H9 (cell line): ENCODE measurements around the gene HIGD1B. TPM values are rescaled to one million over a fixed set of nuclear protein-coding genes. Genes with fewer than 3 reads are reported as not detected.
A peak's percentile ranks its signal among the peaks of the same experiment; 100 is the strongest.

Experiments used
- DNase-seq: peaks from one replicate; pipeline ENCODE4 v3.0.0-alpha.2; 2017
- H2AFZ ChIP-seq: one replicate; pipeline ENCODE4 v1.6.1; 2013; ENCODE audit warnings: mild to moderate bottlenecking, low read length, control low read depth, moderate library complexity
- H2AK5ac ChIP-seq: 2 replicates; pipeline ENCODE4 v1.6.1; 2013; ENCODE audit warnings: low read length, control low read depth, mixed read lengths; ENCODE audit not compliant: insufficient read length
- H2BK120ac ChIP-seq: one replicate; pipeline ENCODE4 v1.6.1; 2013; ENCODE audit warnings: low read depth, mild to moderate bottlenecking, low read length, control low read depth, inconsistent platforms; ENCODE audit not compliant: poor library complexity, severe bottlenecking
- H2BK12ac ChIP-seq: 2 replicates; pipeline ENCODE4 v1.6.1; 2013; ENCODE audit warnings: low read length, control low read depth, mixed read lengths, low read depth; ENCODE audit not compliant: insufficient read length
- H2BK15ac ChIP-seq: 2 replicates; pipeline ENCODE4 v1.6.1; 2013; ENCODE audit warnings: low read depth, low read length, control low read depth
- H2BK20ac ChIP-seq: one replicate; pipeline ENCODE4 v1.6.1; 2013; ENCODE audit warnings: low read depth, mild to moderate bottlenecking, low read length, control low read depth, inconsistent platforms; ENCODE audit not compliant: poor library complexity, severe bottlenecking
- H2BK5ac ChIP-seq: 2 replicates; pipeline ENCODE4 v1.6.1; 2013; ENCODE audit warnings: low read length, control low read depth, mixed read lengths; ENCODE audit not compliant: insufficient read length
- H3K14ac ChIP-seq: 2 replicates; pipeline ENCODE4 v1.6.1; 2013; ENCODE audit warnings: low read length, control low read depth; ENCODE audit not compliant: insufficient read depth
- H3K18ac ChIP-seq: 2 replicates; pipeline ENCODE4 v1.6.1; 2013; ENCODE audit warnings: low read depth, mild to moderate bottlenecking, mixed read lengths, low read length, control low read depth; ENCODE audit not compliant: insufficient read length
- H3K23ac ChIP-seq: 2 replicates; pipeline ENCODE4 v1.6.1; 2013; ENCODE audit warnings: low read length, control low read depth, mixed read lengths, low read depth; ENCODE audit not compliant: insufficient read length
- H3K23me2 ChIP-seq: 2 replicates; pipeline ENCODE4 v1.6.1; 2013; ENCODE audit warnings: low read depth, mild to moderate bottlenecking, mixed read lengths, low read length, control low read depth; ENCODE audit not compliant: insufficient read length, poor library complexity, severe bottlenecking
- H3K27ac ChIP-seq: 2 replicates; pipeline ENCODE4 v1.5.1; 2013; ENCODE audit warnings: low read length, control low read depth, mixed read lengths, low read depth; ENCODE audit not compliant: insufficient read length
- H3K27me3 ChIP-seq: 2 replicates; pipeline ENCODE4 v1.6.1; 2013; ENCODE audit warnings: low read length, control low read depth, inconsistent platforms; ENCODE audit not compliant: insufficient read depth
- H3K4ac ChIP-seq: 2 replicates; pipeline ENCODE4 v1.6.1; 2013; ENCODE audit warnings: low read depth, mild to moderate bottlenecking, control low read depth, inconsistent platforms, low read length, moderate library complexity
- H3K4me1 ChIP-seq: 2 replicates; pipeline ENCODE4 v1.6.1; 2013; ENCODE audit warnings: low read length, control low read depth, inconsistent platforms; ENCODE audit not compliant: insufficient read depth
- H3K4me2 ChIP-seq: 2 replicates; pipeline ENCODE4 v1.6.1; 2013; ENCODE audit warnings: low read length, control low read depth, mixed read lengths; ENCODE audit not compliant: insufficient read length, insufficient read depth
- H3K56ac ChIP-seq: 2 replicates; pipeline ENCODE4 v1.6.1; 2013; ENCODE audit warnings: low read depth, mild to moderate bottlenecking, mixed read lengths, low read length, control low read depth; ENCODE audit not compliant: insufficient read length
- H3K79me1 ChIP-seq: 2 replicates; pipeline ENCODE4 v1.6.1; 2013; ENCODE audit warnings: low read depth, mild to moderate bottlenecking, moderate library complexity, low read length, control low read depth, inconsistent platforms; ENCODE audit not compliant: insufficient read depth, poor library complexity, severe bottlenecking
- H3K79me2 ChIP-seq: 2 replicates; pipeline ENCODE4 v1.6.1; 2013; ENCODE audit warnings: low read length, control low read depth, inconsistent platforms; ENCODE audit not compliant: insufficient read depth
- H3K9ac ChIP-seq: 2 replicates; pipeline ENCODE4 v1.6.1; 2013; ENCODE audit warnings: low read length, control low read depth, mixed read lengths; ENCODE audit not compliant: insufficient read length; ENCODE audit errors: extremely low read depth
- H3K9me3 ChIP-seq: one replicate; pipeline ENCODE4 v1.6.1; 2013; ENCODE audit warnings: low read depth, low read length, inconsistent platforms; ENCODE audit not compliant: control insufficient read depth
- H3T11ph ChIP-seq: one replicate; pipeline ENCODE4 v1.6.1; 2013; ENCODE audit warnings: mild to moderate bottlenecking, low read length, control low read depth, inconsistent platforms
- H4K20me1 ChIP-seq: one replicate; pipeline ENCODE4 v1.6.1; 2013; ENCODE audit not compliant: control insufficient read depth, insufficient read length, insufficient read depth
- H4K5ac ChIP-seq: 2 replicates; pipeline ENCODE4 v1.6.1; 2013; ENCODE audit warnings: low read depth, mild to moderate bottlenecking, mixed read lengths, low read length, control low read depth; ENCODE audit not compliant: insufficient read length
- H4K8ac ChIP-seq: replicated peaks from 2 replicates; pipeline ENCODE4 v1.6.1; 2013; ENCODE audit warnings: low read length, control low read depth, mixed read lengths, low read depth; ENCODE audit not compliant: insufficient read length
- H4K91ac ChIP-seq: 2 replicates; pipeline ENCODE4 v1.6.1; 2013; ENCODE audit warnings: low read depth, mild to moderate bottlenecking, moderate library complexity, mixed read lengths, low read length, control low read depth; ENCODE audit not compliant: insufficient read length
- H3K27ac Mint-ChIP-seq, 3 experiments: 2 replicates in 2 of 3; 3 replicates in 1 of 3; pipeline ENCODE4 v1.8.0; 2020 to 2021; ENCODE audit warnings: mixed read lengths in 3 of 3, mild to moderate bottlenecking in 1 of 3, moderate library complexity in 1 of 3
- H3K27me3 Mint-ChIP-seq: 2 replicates; pipeline ENCODE4 v1.8.0; 2021; ENCODE audit warnings: low read depth, mild to moderate bottlenecking, moderate library complexity, mixed read lengths
- H3K36me3 Mint-ChIP-seq, 3 experiments: 2 replicates in 2 of 3; 3 replicates in 1 of 3; pipeline ENCODE4 v1.8.0; 2020 to 2021; ENCODE audit warnings: low read depth in 3 of 3, mixed read lengths in 3 of 3; ENCODE audit not compliant: insufficient read depth in 1 of 3
- H3K4me1 Mint-ChIP-seq, 2 experiments: 2 replicates each; pipeline ENCODE4 v1.8.0; 2020; ENCODE audit warnings: mixed read lengths in 2 of 2
- H3K4me3 Mint-ChIP-seq, 2 experiments: 2 replicates in 1 of 2; 3 replicates in 1 of 2; pipeline ENCODE4 v1.8.0; 2020 to 2021; ENCODE audit warnings: mild to moderate bottlenecking in 2 of 2, mixed read lengths in 2 of 2, moderate library complexity in 1 of 2
- H3K9me3 Mint-ChIP-seq, 2 experiments: 2 replicates in 1 of 2; 3 replicates in 1 of 2; pipeline ENCODE4 v1.8.0; 2020; ENCODE audit warnings: mild to moderate bottlenecking in 2 of 2, mixed read lengths in 2 of 2, moderate library complexity in 1 of 2
- CTCF ChIP-seq: fragments of 200-600 bp; sonication (generic); conservative IDR thresholded peaks from 3 replicates; pipeline ENCODE4 v1.8.0; 2021; ENCODE audit warnings: antibody characterized with exemption, mild to moderate bottlenecking
- WGBS: extraction: QIAGEN DNeasy Blood & Tissue Kit; methylation state at CpG from one replicate; pipeline ENCODE4 v1.1.7; 2013; ENCODE audit warnings: missing lambda C conversion rate, low lambda C conversion rate, mixed read lengths; ENCODE audit not compliant: insufficient read length; ENCODE audit errors: extremely low coverage; 5-methylcytosine and 5-hydroxymethylcytosine counted together
- total RNA-seq: library from RNA; stranded (reverse); gene quantifications from 2 replicates; pipeline ENCODE4 v1.2.1, GENCODE V29; 2021

HIGD1B gene
- total RNA-seq, 1 experiment from 2014 or later: not detected

- Histone ChIP-seq H4K20me1 (no peaks in the 10 kb centered on the region), H3K14ac (no peak overlapping the region), H3K23ac (no peak overlapping the region), H2BK15ac (no peak overlapping the region), H3K23me2 (no peaks in the 10 kb centered on the region), H2BK20ac (no peak overlapping the region), H4K5ac (no peak overlapping the region), H3K4ac (no peak overlapping the region), H3K18ac (no peak overlapping the region), H2AK5ac (no peak overlapping the region), H2BK5ac (no peak overlapping the region), H3K79me1 (no peaks in the 10 kb centered on the region), H3K9ac (no peak overlapping the region), H2AFZ (no peak overlapping the region), H3K4me1 (no peaks in the 10 kb centered on the region), H3K4me2 (no peak overlapping the region), H2BK120ac (no peak overlapping the region), H3K27ac (no peak overlapping the region), H3K79me2 (no peaks in the 10 kb centered on the region), H3T11ph (no peak overlapping the region), H3K9me3 (no peaks in the 10 kb centered on the region), H3K27me3 (no peaks in the 10 kb centered on the region), H2BK12ac (no peak overlapping the region), H3K56ac (no peak overlapping the region), H4K91ac (no peak overlapping the region), H4K8ac (no peak overlapping the region)
- Mint-ChIP-seq H3K4me3 (no peak overlapping the region), H3K4me1 (no peaks in the 10 kb centered on the region), H3K27ac (peak overlapping the region in 1 of 3 experiments; percentile 72; a peak in 1 of 7 replicates), H3K27me3 (no peaks in the 10 kb centered on the region), H3K9me3 (no peaks in the 10 kb centered on the region), H3K36me3 (peaks cover 50 to 88% (median 61%) of the 10 kb centered on the region in 3 experiments)
- WGBS: no CpG with 5 or more reads among the region's 9 CpGs
- no peak for DNase-seq
- TF ChIP-seq CTCF: no peak
Measured at GRCh38 chr17:44862278-44862914, 14.7 kb downstream of the HIGD1B start.
